SK-N-SH (cell line): ENCODE data around the gene CHID1. TPM values are rescaled to one million over a fixed set of nuclear protein-coding genes. Genes with fewer than 3 reads are reported as not detected.
A peak's percentile ranks its signal among the peaks of the same experiment; 100 is the strongest.

Source experiments
- CTCF ChIA-PET: fragments of 300-600, 350-600 bp; formaldehyde crosslinking; extraction: SDS; loops from one replicate; lab custom pipeline; 2021; lab: Yijun Ruan, JAX
- POLR2A ChIA-PET: fragments of 350-600 bp; sonication (Branson Sonifier 250); formaldehyde crosslinking; extraction: SDS; loops from one replicate; lab custom pipeline; 2020; ENCODE audit warnings: antibody characterized with exemption, inconsistent platforms; lab: Yijun Ruan, JAX
- DNase-seq: peaks from one replicate; pipeline ENCODE4 v3.0.0; 2012
- H2AFZ ChIP-seq: fragments of 200-600 bp; sonication (generic); 2 replicates; pipeline ENCODE4 v1.8.1; 2016; ENCODE audit warnings: antibody characterized with exemption, mild to moderate bottlenecking, low read depth
- H3F3A ChIP-seq: fragments of 200-600 bp; sonication (generic); replicated peaks from 2 replicates; pipeline ENCODE3; 2016; ENCODE audit warnings: antibody characterized with exemption, mild to moderate bottlenecking; ENCODE audit not compliant: insufficient read depth
- H3K27ac ChIP-seq, 2 experiments: fragments of 200-500 bp in 1 of 2; fragments of 200-600 bp in 1 of 2; sonication (Bioruptor generic) in 1 of 2; sonication (generic), shearing (Covaris generic) in 1 of 2; 2 replicates each; pipeline versions ENCODE4 v1.5.1 to v1.6.1; 2014 to 2016; ENCODE audit warnings: low read depth in 2 of 2, inconsistent platforms in 1 of 2, low read length in 1 of 2, mild to moderate bottlenecking in 1 of 2, mixed read lengths in 1 of 2
- H3K27me3 ChIP-seq: fragments of 200-600 bp; sonication (generic), shearing (Covaris generic); 2 replicates; pipeline ENCODE4 v1.6.1; 2016; ENCODE audit warnings: mixed run types; ENCODE audit not compliant: insufficient read depth
- H3K36me3 ChIP-seq, 2 experiments: fragments of 200-500 bp in 1 of 2; fragments of 200-600 bp in 1 of 2; sonication (Bioruptor generic) in 1 of 2; sonication (generic) in 1 of 2; replicated peaks in 1 of 2; 2 replicates each; pipeline versions ENCODE3 to v1.5.1; 2014 to 2016; ENCODE audit warnings: low read length in 1 of 2, mild to moderate bottlenecking in 1 of 2; ENCODE audit not compliant: insufficient read depth in 2 of 2, control insufficient read depth in 1 of 2
- H3K4me1 ChIP-seq, 2 experiments: fragments of 200-500 bp in 1 of 2; fragments of 200-600 bp in 1 of 2; sonication (Bioruptor generic) in 1 of 2; sonication (generic), shearing (Covaris generic) in 1 of 2; 2 replicates each; pipeline versions ENCODE4 v1.5.1 to v1.6.1; 2014 to 2016; ENCODE audit warnings: low read depth in 1 of 2, low read length in 1 of 2, mixed run types in 1 of 2; ENCODE audit not compliant: insufficient read depth in 2 of 2, control insufficient read depth in 1 of 2
- H3K4me2 ChIP-seq: fragments of 200-600 bp; sonication (generic), shearing (Covaris generic); 2 replicates; pipeline ENCODE4 v1.6.1; 2017; ENCODE audit warnings: mixed run types
- H3K4me3 ChIP-seq, 2 experiments: fragments of 200-500 bp in 1 of 2; fragments of 200-600 bp in 1 of 2; sonication (Bioruptor generic) in 1 of 2; sonication (generic), shearing (Covaris generic) in 1 of 2; 2 replicates each; pipeline versions ENCODE4 v1.5.1 to v1.8.1; 2014 to 2016; ENCODE audit warnings: low read depth in 2 of 2, inconsistent platforms in 1 of 2, low read length in 1 of 2, mild to moderate bottlenecking in 1 of 2, mixed read lengths in 1 of 2, moderate library complexity in 1 of 2
- H3K79me2 ChIP-seq: fragments of 200-600 bp; sonication (generic); 2 replicates; pipeline ENCODE4 v1.8.1; 2017; ENCODE audit warnings: mild to moderate bottlenecking; ENCODE audit not compliant: insufficient read depth
- H3K9ac ChIP-seq: fragments of 200-600 bp; sonication (generic); 2 replicates; pipeline ENCODE4 v1.6.1; 2017; ENCODE audit warnings: mixed run types
- H3K9me2 ChIP-seq: fragments of 200-600 bp; sonication (generic); 2 replicates; pipeline ENCODE4 v1.6.1; 2017; ENCODE audit warnings: mixed run types
- H3K9me3 ChIP-seq: fragments of 200-600 bp; sonication (generic); 2 replicates; pipeline ENCODE4 v1.6.1; 2017; ENCODE audit warnings: mixed run types, mild to moderate bottlenecking, moderate library complexity
- H4K20me1 ChIP-seq: fragments of 200-600 bp; sonication (generic); 2 replicates; pipeline ENCODE4 v1.6.1; 2017; ENCODE audit warnings: mild to moderate bottlenecking, mixed run types; ENCODE audit not compliant: insufficient read depth
- EZH2phosphoT487 ChIP-seq: fragments of 200-600 bp; sonication (generic); IDR thresholded peaks from 2 replicates; pipeline ENCODE4 v1.6.1; 2017; ENCODE audit warnings: low read depth, mixed run types, mild to moderate bottlenecking, antibody characterized with exemption, moderate library complexity, borderline replicate concordance
- FOSL2 ChIP-seq: IDR thresholded peaks from 2 replicates; pipeline ENCODE4 v1.4.0; 2012; ENCODE audit warnings: low read depth, mild to moderate bottlenecking, moderate library complexity, borderline replicate concordance
- FOXM1 ChIP-seq: IDR thresholded peaks from 2 replicates; pipeline ENCODE4 v1.4.0; 2012; ENCODE audit warnings: low read depth, mild to moderate bottlenecking
- GATA2 ChIP-seq: sonication (generic); formaldehyde crosslinking; IDR thresholded peaks from 2 replicates; pipeline ENCODE4 v1.5.0; 2020; ENCODE audit warnings: mild to moderate bottlenecking, missing genetic modification reagents
- MAX ChIP-seq: IDR thresholded peaks from 2 replicates; pipeline ENCODE4 v1.4.0; 2012; ENCODE audit warnings: low read depth
- MEF2A ChIP-seq: IDR thresholded peaks from 2 replicates; pipeline ENCODE4 v1.4.0; 2012; ENCODE audit warnings: low read depth, borderline replicate concordance
- NFIC ChIP-seq: IDR thresholded peaks from 2 replicates; pipeline ENCODE4 v1.4.0; 2012; ENCODE audit warnings: borderline replicate concordance
- NRF1 ChIP-seq: IDR thresholded peaks from 2 replicates; pipeline ENCODE4 v1.6.1; 2012; ENCODE audit warnings: low read depth, mild to moderate bottlenecking, low read length
- RCOR1 ChIP-seq: fragments of 150-350 bp; IDR thresholded peaks from 2 replicates; pipeline ENCODE4 v1.6.1; 2017; ENCODE audit warnings: antibody characterized with exemption, low read length
- RXRA ChIP-seq: IDR thresholded peaks from 2 replicates; pipeline ENCODE4 v1.4.0; 2012; ENCODE audit warnings: low read depth, mild to moderate bottlenecking, borderline replicate concordance
- SMC3 ChIP-seq: IDR thresholded peaks from 2 replicates; pipeline ENCODE4 v1.6.1; 2012; ENCODE audit warnings: low read depth, low read length, improper control_type of control experiment
- TAF1 ChIP-seq: IDR thresholded peaks from 2 replicates; pipeline ENCODE4 v1.6.1; 2012; ENCODE audit warnings: low read depth, mild to moderate bottlenecking, low read length, moderate library complexity, borderline replicate concordance
- TEAD4 ChIP-seq: IDR thresholded peaks from 2 replicates; pipeline ENCODE4 v1.4.0; 2012; ENCODE audit warnings: mild to moderate bottlenecking, borderline replicate concordance; ENCODE audit not compliant: insufficient read depth
- YY1 ChIP-seq: IDR thresholded peaks from 2 replicates; pipeline ENCODE4 v1.4.0; 2012; ENCODE audit warnings: low read depth, mild to moderate bottlenecking
- WGBS: methylation state at CpG from one replicate; pipeline ENCODE4 v1.1.6; 2017; ENCODE audit warnings: low lambda C conversion rate; 5-methylcytosine and 5-hydroxymethylcytosine counted together
- polyA plus RNA-seq, 3 experiments: library from polyadenylated mRNA; depleted of rRNA; stranded (reverse); fragments of >200 nt; gene quantifications; 2 replicates each; pipeline ENCODE4 v1.2.3, GENCODE V29; 2012
- TF ChIP-seq, protein P1 (sequence below): IDR thresholded peaks from 2 replicates; pipeline ENCODE4 v1.4.0; 2012; ENCODE audit warnings: low read depth, borderline replicate concordance
- TF ChIP-seq, protein P2 (sequence below): IDR thresholded peaks from 2 replicates; pipeline ENCODE4 v1.6.1; 2012; ENCODE audit warnings: mild to moderate bottlenecking, low read depth, low read length, moderate library complexity
- TF ChIP-seq, protein P3 (sequence below): fragments of 150-350 bp; IDR thresholded peaks from 2 replicates; pipeline ENCODE4 v1.6.1; 2017; ENCODE audit warnings: antibody characterized with exemption, low read length, low read depth, borderline replicate concordance
- TF ChIP-seq, protein P4 (sequence below): IDR thresholded peaks from 2 replicates; pipeline ENCODE4; 2012

The CHID1 gene
- polyA plus RNA-seq, 1 of the 3 experiments (the other 2 are of a cell fraction), result 231 TPM

DNA sequence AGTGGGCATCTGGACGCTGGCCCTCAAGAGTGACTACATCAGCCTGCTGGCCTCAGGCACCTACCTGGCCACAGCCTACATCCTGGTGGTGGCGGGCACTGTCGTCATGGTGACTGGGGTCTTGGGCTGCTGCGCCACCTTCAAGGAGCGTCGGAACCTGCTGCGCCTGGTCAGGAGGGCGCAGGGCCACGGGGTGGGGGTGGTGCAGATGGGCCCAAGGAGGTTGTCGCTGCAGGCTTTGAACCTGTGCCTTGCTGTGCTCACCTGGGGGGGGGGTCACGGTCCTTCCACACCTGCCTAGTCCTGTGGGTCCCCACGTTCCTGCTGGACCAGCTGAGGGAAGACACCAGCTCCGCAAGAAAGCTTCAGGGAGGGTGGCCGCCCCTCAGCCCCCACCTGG is 74.3 kb downstream of the CHID1 start:
- H3K4me1 ChIP-seq, result peaks cover 10 to 39% of the 10 kb centered on the region in 2 experiments; a peak in 3 of 4 replicates

More for the DNA sequence above, 74.3 kb downstream of the CHID1 start:
- WGBS, result 95% methylated on average over 9 of the region's 14 CpGs
- ChIA-PET POLR2A (no interaction called here), CTCF (interaction anchor here (3.8 kb wide), 1 partner anchor 12 kb away, joined by 21 read pairs; no protein-coding TSS in a partner anchor)
- Histone ChIP-seq H3F3A (peaks cover 50% of the 10 kb centered on the region), H3K9me2 (no peaks in the 10 kb centered on the region), H3K36me3 (peaks cover 17 to 45% of the 10 kb centered on the region in 2 experiments), H3K9ac (no peak overlapping the region), H4K20me1 (peaks cover 59% of the 10 kb centered on the region), H3K79me2 (peaks cover 85% of the 10 kb centered on the region), H3K4me2 (no peak overlapping the region; the same call in 1 of the 2 replicates), H3K4me3 (no peak overlapping the region), H3K27ac (peak overlapping the region in 1 of 2 experiments; percentile 32; a peak in 1 of 4 replicates), H3K9me3 (no peaks in the 10 kb centered on the region), H2AFZ (no peak overlapping the region), H3K27me3 (no peaks in the 10 kb centered on the region)
- TF ChIP-seq, protein P1, sequence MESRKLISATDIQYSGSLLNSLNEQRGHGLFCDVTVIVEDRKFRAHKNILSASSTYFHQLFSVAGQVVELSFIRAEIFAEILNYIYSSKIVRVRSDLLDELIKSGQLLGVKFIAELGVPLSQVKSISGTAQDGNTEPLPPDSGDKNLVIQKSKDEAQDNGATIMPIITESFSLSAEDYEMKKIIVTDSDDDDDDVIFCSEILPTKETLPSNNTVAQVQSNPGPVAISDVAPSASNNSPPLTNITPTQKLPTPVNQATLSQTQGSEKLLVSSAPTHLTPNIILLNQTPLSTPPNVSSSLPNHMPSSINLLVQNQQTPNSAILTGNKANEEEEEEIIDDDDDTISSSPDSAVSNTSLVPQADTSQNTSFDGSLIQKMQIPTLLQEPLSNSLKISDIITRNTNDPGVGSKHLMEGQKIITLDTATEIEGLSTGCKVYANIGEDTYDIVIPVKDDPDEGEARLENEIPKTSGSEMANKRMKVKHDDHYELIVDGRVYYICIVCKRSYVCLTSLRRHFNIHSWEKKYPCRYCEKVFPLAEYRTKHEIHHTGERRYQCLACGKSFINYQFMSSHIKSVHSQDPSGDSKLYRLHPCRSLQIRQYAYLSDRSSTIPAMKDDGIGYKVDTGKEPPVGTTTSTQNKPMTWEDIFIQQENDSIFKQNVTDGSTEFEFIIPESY, result no peak
- TF ChIP-seq FOSL2 (no peak), MEF2A (no peak), FOXM1 (no peak), GATA2 (CRISPR knock-in tag) (no peak), YY1 (no peak), RCOR1 (no peak), NFIC (no peak), NRF1 (no peak), SMC3 (no peak), TEAD4 (no peak), RXRA (no peak), EZH2phosphoT487 (no peak), TAF1 (no peak), MAX (no peak)
- TF ChIP-seq, protein P2, sequence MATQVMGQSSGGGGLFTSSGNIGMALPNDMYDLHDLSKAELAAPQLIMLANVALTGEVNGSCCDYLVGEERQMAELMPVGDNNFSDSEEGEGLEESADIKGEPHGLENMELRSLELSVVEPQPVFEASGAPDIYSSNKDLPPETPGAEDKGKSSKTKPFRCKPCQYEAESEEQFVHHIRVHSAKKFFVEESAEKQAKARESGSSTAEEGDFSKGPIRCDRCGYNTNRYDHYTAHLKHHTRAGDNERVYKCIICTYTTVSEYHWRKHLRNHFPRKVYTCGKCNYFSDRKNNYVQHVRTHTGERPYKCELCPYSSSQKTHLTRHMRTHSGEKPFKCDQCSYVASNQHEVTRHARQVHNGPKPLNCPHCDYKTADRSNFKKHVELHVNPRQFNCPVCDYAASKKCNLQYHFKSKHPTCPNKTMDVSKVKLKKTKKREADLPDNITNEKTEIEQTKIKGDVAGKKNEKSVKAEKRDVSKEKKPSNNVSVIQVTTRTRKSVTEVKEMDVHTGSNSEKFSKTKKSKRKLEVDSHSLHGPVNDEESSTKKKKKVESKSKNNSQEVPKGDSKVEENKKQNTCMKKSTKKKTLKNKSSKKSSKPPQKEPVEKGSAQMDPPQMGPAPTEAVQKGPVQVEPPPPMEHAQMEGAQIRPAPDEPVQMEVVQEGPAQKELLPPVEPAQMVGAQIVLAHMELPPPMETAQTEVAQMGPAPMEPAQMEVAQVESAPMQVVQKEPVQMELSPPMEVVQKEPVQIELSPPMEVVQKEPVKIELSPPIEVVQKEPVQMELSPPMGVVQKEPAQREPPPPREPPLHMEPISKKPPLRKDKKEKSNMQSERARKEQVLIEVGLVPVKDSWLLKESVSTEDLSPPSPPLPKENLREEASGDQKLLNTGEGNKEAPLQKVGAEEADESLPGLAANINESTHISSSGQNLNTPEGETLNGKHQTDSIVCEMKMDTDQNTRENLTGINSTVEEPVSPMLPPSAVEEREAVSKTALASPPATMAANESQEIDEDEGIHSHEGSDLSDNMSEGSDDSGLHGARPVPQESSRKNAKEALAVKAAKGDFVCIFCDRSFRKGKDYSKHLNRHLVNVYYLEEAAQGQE, result no peak
- TF ChIP-seq, protein P3, sequence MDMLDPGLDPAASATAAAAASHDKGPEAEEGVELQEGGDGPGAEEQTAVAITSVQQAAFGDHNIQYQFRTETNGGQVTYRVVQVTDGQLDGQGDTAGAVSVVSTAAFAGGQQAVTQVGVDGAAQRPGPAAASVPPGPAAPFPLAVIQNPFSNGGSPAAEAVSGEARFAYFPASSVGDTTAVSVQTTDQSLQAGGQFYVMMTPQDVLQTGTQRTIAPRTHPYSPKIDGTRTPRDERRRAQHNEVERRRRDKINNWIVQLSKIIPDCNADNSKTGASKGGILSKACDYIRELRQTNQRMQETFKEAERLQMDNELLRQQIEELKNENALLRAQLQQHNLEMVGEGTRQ, result no peak
- TF ChIP-seq, protein P4, sequence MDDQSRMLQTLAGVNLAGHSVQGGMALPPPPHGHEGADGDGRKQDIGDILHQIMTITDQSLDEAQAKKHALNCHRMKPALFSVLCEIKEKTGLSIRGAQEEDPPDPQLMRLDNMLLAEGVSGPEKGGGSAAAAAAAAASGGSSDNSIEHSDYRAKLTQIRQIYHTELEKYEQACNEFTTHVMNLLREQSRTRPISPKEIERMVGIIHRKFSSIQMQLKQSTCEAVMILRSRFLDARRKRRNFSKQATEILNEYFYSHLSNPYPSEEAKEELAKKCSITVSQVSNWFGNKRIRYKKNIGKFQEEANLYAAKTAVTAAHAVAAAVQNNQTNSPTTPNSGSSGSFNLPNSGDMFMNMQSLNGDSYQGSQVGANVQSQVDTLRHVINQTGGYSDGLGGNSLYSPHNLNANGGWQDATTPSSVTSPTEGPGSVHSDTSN, result no peak
- no peak for DNase-seq
